ENCODE measurements around the gene IKZF1.

The IKZF1 gene

GRCh38 chr7:50418086-50418515 is 113.6 kb downstream of the IKZF1 start:
- peak; percentile 87 for DNase-seq

- no peak for DNase-seq
Observed at GRCh38 chr7:50418526-50419290, 114.2 kb downstream of the IKZF1 start.

GRCh38 chr7:50421043-50421442 is 116.5 kb downstream of the IKZF1 start:
- no peak for DNase-seq

GRCh38 chr7:50422858-50423257 is 118.3 kb downstream of the IKZF1 start:
- DNase-seq, result no peak

DNA sequence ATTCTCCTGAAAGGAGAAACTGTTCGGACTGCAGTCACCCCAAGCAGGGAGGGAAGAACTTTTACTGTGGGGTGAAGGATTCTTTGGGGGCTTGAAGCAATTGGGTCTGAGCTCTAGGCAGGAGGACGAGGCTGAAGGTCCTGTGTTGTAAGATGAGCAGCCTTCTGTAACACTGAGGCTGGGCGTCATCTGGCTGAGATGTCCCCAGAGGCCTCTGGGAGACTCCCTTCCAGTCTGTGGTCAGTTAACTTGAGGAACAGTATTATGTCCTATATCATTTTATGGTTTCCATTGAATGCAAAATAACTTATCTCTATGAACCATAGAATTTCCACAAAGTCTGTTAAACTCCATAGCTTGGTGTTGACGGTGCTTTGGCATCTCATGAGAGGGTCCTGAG is 119.3 kb downstream of the IKZF1 start:
- DNase-seq, result no peak

- DNase-seq, result no peak
Observed at GRCh38 chr7:50425318-50425717, 120.8 kb downstream of the IKZF1 start.

- DNase-seq, result no peak
Observed at GRCh38 chr7:50426280-50427045, 121.9 kb downstream of the IKZF1 start.

GRCh38 chr7:50427518-50427917 is 123.0 kb downstream of the IKZF1 start:
- DNase-seq, result no peak

GRCh38 chr7:50428911-50429310 is 124.4 kb downstream of the IKZF1 start:
- no peak for DNase-seq

GRCh38 chr7:50431316-50431715 is 126.8 kb downstream of the IKZF1 start:
- DNase-seq, result no peak

DNA sequence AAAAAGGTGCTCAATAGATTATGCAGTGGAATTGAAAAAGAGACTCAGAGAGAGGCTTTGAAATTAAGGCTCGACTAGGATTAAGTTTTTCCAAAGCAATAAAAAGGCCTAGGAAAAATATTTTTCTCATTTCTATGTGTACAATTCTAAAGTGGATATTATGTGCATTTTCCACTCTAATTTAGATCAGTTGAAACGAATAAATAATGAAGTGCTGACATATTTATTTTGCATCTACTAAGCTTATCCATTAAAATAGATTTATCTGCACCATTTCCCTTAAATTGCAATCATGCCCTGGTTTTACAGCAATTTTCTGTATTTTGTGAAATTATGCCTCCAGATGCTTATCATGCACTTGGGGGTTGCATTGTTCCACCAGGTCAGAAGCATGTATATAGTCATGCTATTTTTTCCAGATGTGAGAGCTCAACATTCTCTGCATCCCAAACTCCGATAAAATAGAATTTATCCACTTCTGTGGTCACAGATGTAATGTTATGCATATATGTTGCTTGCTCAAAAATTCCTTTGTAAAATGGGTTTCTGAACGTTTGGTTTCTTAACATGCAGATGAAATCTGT is 127.3 kb downstream of the IKZF1 start:
- no peak for DNase-seq

GRCh38 chr7:50436133-50436806 is 131.8 kb downstream of the IKZF1 start:
- DNase-seq, result no peak

- peak; percentile 76 for DNase-seq
Observed at GRCh38 chr7:50446542-50446960, 142.0 kb downstream of the IKZF1 start.

GRCh38 chr7:50448823-50449222 is 144.3 kb downstream of the IKZF1 start:
- peak; percentile 69 for DNase-seq

DNA sequence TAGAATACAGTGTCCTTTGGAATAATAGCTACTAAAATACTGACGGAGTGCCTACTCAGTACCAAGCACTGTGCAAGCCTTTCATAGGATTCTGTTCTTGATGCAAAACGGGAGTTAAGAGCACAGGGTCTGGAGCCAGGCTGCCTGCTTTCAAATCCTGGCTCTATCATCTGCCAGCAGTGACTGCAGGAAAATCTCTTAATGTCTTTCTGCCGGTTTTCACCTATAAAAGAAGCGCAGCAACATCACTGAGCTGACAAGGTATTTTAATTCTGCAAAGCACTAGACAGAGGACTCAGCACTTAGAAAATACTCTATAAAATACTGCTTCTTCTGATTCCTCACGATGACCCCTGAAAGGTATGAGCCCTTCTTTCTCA is 145.0 kb downstream of the IKZF1 start:
- DNase-seq, result no peak

GRCh38 chr7:50449881-50450589 is 145.5 kb downstream of the IKZF1 start, which contains the start of gene FIGNL1:
FIGNL1 (minus strand) TSS chr7:50450350; CDS start chr7:50447287, 3,063 bp downstream.
- peak; percentile 89 for DNase-seq

DNA sequence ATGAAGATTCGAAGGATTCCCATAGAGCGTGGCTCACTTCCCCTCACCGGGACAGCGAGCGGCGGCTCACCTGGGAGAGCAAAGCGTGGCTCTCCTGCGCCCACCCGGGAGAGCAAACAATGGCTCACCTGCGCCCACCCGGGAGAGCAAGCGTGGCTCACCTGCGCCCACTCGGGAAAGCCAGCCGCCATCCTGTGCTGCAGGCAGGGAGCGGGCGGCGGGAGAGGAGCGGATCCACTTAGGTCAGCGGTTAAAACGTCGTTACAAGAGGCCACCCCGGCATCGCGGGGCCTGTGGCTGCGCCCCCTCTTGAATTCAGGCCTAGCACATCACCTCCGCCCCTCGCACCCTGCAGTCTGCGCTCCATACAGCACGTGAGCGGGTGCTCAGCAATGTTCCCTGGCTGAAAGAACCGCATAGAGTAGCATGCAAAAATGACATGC is 146.1 kb downstream of the IKZF1 start:
- peak; percentile 9 for DNase-seq
